ENCODE data around the gene TMEM87A.
A peak's percentile ranks its signal among the peaks of the same experiment; 100 is the strongest.
"Not testable (repeated sequence)": the region's sequence is repeated elsewhere in the genome, so short reads cannot be mapped to it uniquely, and the experiment has no call there.

TMEM87A gene

GRCh38 chr15:42272939-42273899 lies at the start of gene TMEM87A, which contains the start of gene GANC:
TMEM87A (minus strand) TSS chr15:42273433; CDS start chr15:42273398, 35 bp downstream.
GANC (plus strand) TSS chr15:42273201; CDS start chr15:42274482, 1,281 bp downstream.
- Mint-ChIP-seq H3K27ac (peak within 1 kb of the TSS; percentile 100), H3K27me3 (no peaks in the 10 kb centered on the region), H3K36me3 (peaks cover 12% of the 10 kb centered on the region), H3K9me3 (ENCODE audit: low read depth) (no peaks in the 10 kb centered on the region), H3K4me3 (peak within 1 kb of the TSS; percentile 99), H3K4me1 (ENCODE audit: low read depth) (peaks cover 57% of the 10 kb centered on the region)

- Mint-ChIP-seq H3K4me3 (no peak overlapping the region), H3K36me3 (peaks cover 28% of the 10 kb centered on the region), H3K9me3 (ENCODE audit: low read depth) (no peaks in the 10 kb centered on the region), H3K27ac (no peak overlapping the region), H3K27me3 (no peaks in the 10 kb centered on the region), H3K4me1 (ENCODE audit: low read depth) (no peaks in the 10 kb centered on the region)
Observed at GRCh38 chr15:42319206-42319605, 46.0 kb upstream of the TMEM87A start.

GRCh38 chr15:42316282-42316805 lies 43.1 kb upstream of the TMEM87A start:
- not testable (repeated sequence) for H3K27me3 Mint-ChIP-seq

GRCh38 chr15:42315521-42315920 lies 42.3 kb upstream of the TMEM87A start:
- Mint-ChIP-seq H3K4me1 (ENCODE audit: low read depth) (no peaks in the 10 kb centered on the region), H3K27ac (no peak overlapping the region), H3K4me3 (no peak overlapping the region)

More at GRCh38 chr15:42316282-42316805, 43.1 kb upstream of the TMEM87A start:
- not testable (repeated sequence) for H3K4me1 Mint-ChIP-seq (ENCODE audit: low read depth); H3K4me3 Mint-ChIP-seq; H3K9me3 Mint-ChIP-seq (ENCODE audit: low read depth); H3K27ac Mint-ChIP-seq
- peaks cover 16% of the 10 kb centered on the region for H3K36me3 Mint-ChIP-seq

GRCh38 chr15:42314818-42315217 lies 41.6 kb upstream of the TMEM87A start:
- Mint-ChIP-seq H3K27ac (no peak overlapping the region), H3K36me3 (peaks cover 14% of the 10 kb centered on the region), H3K4me3 (no peak overlapping the region), H3K4me1 (ENCODE audit: low read depth) (no peaks in the 10 kb centered on the region), H3K27me3 (no peaks in the 10 kb centered on the region), H3K9me3 (ENCODE audit: low read depth) (no peaks in the 10 kb centered on the region)

More at GRCh38 chr15:42315521-42315920, 42.3 kb upstream of the TMEM87A start:
- H3K27me3 Mint-ChIP-seq: no peaks in the 10 kb centered on the region
- H3K9me3 Mint-ChIP-seq (ENCODE audit: low read depth): no peaks in the 10 kb centered on the region
- peaks cover 12% of the 10 kb centered on the region for H3K36me3 Mint-ChIP-seq

- peaks cover 15% of the 10 kb centered on the region for H3K36me3 Mint-ChIP-seq
- H3K9me3 Mint-ChIP-seq (ENCODE audit: low read depth): no peaks in the 10 kb centered on the region
- no peaks in the 10 kb centered on the region for H3K27me3 Mint-ChIP-seq
- H3K4me1 Mint-ChIP-seq (ENCODE audit: low read depth): no peaks in the 10 kb centered on the region
- H3K4me3 Mint-ChIP-seq: no peak overlapping the region
- no peak overlapping the region for H3K27ac Mint-ChIP-seq
Observed at GRCh38 chr15:42313463-42313862, 40.2 kb upstream of the TMEM87A start.

- peaks cover 28% of the 10 kb centered on the region for H3K36me3 Mint-ChIP-seq
- H3K9me3 Mint-ChIP-seq (ENCODE audit: low read depth): peaks cover 10% of the 10 kb centered on the region
- no peaks in the 10 kb centered on the region for H3K27me3 Mint-ChIP-seq
Observed at GRCh38 chr15:42306681-42307080, 33.4 kb upstream of the TMEM87A start.

GRCh38 chr15:42301004-42301403 lies 27.8 kb upstream of the TMEM87A start:
- H3K4me3 Mint-ChIP-seq: not testable (repeated sequence)
- H3K36me3 Mint-ChIP-seq: peaks cover 33% of the 10 kb centered on the region

More at GRCh38 chr15:42306681-42307080, 33.4 kb upstream of the TMEM87A start:
- no peak overlapping the region for H3K27ac Mint-ChIP-seq
- no peaks in the 10 kb centered on the region for H3K4me1 Mint-ChIP-seq (ENCODE audit: low read depth)
- no peak overlapping the region for H3K4me3 Mint-ChIP-seq

GRCh38 chr15:42289166-42289565 lies 15.9 kb upstream of the TMEM87A start:
- H3K9me3 Mint-ChIP-seq (ENCODE audit: low read depth): no peaks in the 10 kb centered on the region
- no peak overlapping the region for H3K27ac Mint-ChIP-seq
- H3K27me3 Mint-ChIP-seq: no peaks in the 10 kb centered on the region
- no peak overlapping the region for H3K4me3 Mint-ChIP-seq
- peaks cover 19% of the 10 kb centered on the region for H3K36me3 Mint-ChIP-seq
- no peaks in the 10 kb centered on the region for H3K4me1 Mint-ChIP-seq (ENCODE audit: low read depth)

More at GRCh38 chr15:42301004-42301403, 27.8 kb upstream of the TMEM87A start:
- H3K27me3 Mint-ChIP-seq; H3K4me1 Mint-ChIP-seq (ENCODE audit: low read depth); H3K9me3 Mint-ChIP-seq (ENCODE audit: low read depth); H3K27ac Mint-ChIP-seq: not testable (repeated sequence)

GRCh38 chr15:42287931-42288330 lies 14.7 kb upstream of the TMEM87A start:
- Mint-ChIP-seq H3K27me3 (no peaks in the 10 kb centered on the region), H3K4me3 (no peak overlapping the region), H3K9me3 (ENCODE audit: low read depth) (no peaks in the 10 kb centered on the region), H3K4me1 (ENCODE audit: low read depth) (no peaks in the 10 kb centered on the region), H3K36me3 (peaks cover 22% of the 10 kb centered on the region), H3K27ac (no peak overlapping the region)

GRCh38 chr15:42286445-42287029 lies 13.3 kb upstream of the TMEM87A start:
- no peaks in the 10 kb centered on the region for H3K4me1 Mint-ChIP-seq (ENCODE audit: low read depth)
- no peak overlapping the region for H3K27ac Mint-ChIP-seq
- H3K27me3 Mint-ChIP-seq: no peaks in the 10 kb centered on the region
- no peaks in the 10 kb centered on the region for H3K9me3 Mint-ChIP-seq (ENCODE audit: low read depth)
- no peak overlapping the region for H3K4me3 Mint-ChIP-seq
- peaks cover 18% of the 10 kb centered on the region for H3K36me3 Mint-ChIP-seq

- H3K27ac Mint-ChIP-seq: no peak overlapping the region
- peaks cover 20% of the 10 kb centered on the region for H3K36me3 Mint-ChIP-seq
- no peaks in the 10 kb centered on the region for H3K9me3 Mint-ChIP-seq (ENCODE audit: low read depth)
Observed at GRCh38 chr15:42285034-42285433, 11.8 kb upstream of the TMEM87A start.

GRCh38 chr15:42284551-42284950 lies 11.3 kb upstream of the TMEM87A start:
- H3K9me3 Mint-ChIP-seq (ENCODE audit: low read depth): no peaks in the 10 kb centered on the region
- no peaks in the 10 kb centered on the region for H3K27me3 Mint-ChIP-seq
- no peak overlapping the region for H3K27ac Mint-ChIP-seq
- no peak overlapping the region for H3K4me3 Mint-ChIP-seq
- H3K36me3 Mint-ChIP-seq: peaks cover 23% of the 10 kb centered on the region
- no peaks in the 10 kb centered on the region for H3K4me1 Mint-ChIP-seq (ENCODE audit: low read depth)

More at GRCh38 chr15:42285034-42285433, 11.8 kb upstream of the TMEM87A start:
- Mint-ChIP-seq H3K27me3 (no peaks in the 10 kb centered on the region), H3K4me1 (ENCODE audit: low read depth) (no peaks in the 10 kb centered on the region), H3K4me3 (no peak overlapping the region)

- H3K27me3 Mint-ChIP-seq: no peaks in the 10 kb centered on the region
- no peaks in the 10 kb centered on the region for H3K4me1 Mint-ChIP-seq (ENCODE audit: low read depth)
- H3K9me3 Mint-ChIP-seq (ENCODE audit: low read depth): no peaks in the 10 kb centered on the region
- no peak overlapping the region for H3K4me3 Mint-ChIP-seq
- no peak overlapping the region for H3K27ac Mint-ChIP-seq
- peaks cover 28% of the 10 kb centered on the region for H3K36me3 Mint-ChIP-seq
Observed at GRCh38 chr15:42283671-42284070, 10.4 kb upstream of the TMEM87A start.

GRCh38 chr15:42282926-42283325 lies 9.7 kb upstream of the TMEM87A start:
- H3K27me3 Mint-ChIP-seq: no peaks in the 10 kb centered on the region
- H3K4me1 Mint-ChIP-seq (ENCODE audit: low read depth): no peaks in the 10 kb centered on the region
- H3K36me3 Mint-ChIP-seq: peaks cover 30% of the 10 kb centered on the region
- no peaks in the 10 kb centered on the region for H3K9me3 Mint-ChIP-seq (ENCODE audit: low read depth)
- H3K27ac Mint-ChIP-seq: no peak overlapping the region
- H3K4me3 Mint-ChIP-seq: no peak overlapping the region
